Right lobe of liver (tissue), 6 donors: ENCODE measurements around the gene CTRB1. TPM values are rescaled to one million over a fixed set of nuclear protein-coding genes. Genes with fewer than 3 reads are reported as not detected.

ENCODE experiments used
- ATAC-seq, 4 donors: fragments of 200-7000 bp; cut with Tn5 transposase; one replicate each; pipeline ENCODE4 v1.9.1; 2020; ENCODE audit warnings: mild to moderate bottlenecking in 4 of 4, moderate library complexity in 4 of 4
- DNase-seq, 3 donors: peaks; one replicate each; pipeline ENCODE4 v3.0.0-alpha.2; 2020
- H3K27ac ChIP-seq, 3 donors: fragments of 200-600 bp; one replicate each; pipeline ENCODE4 v1.8.0; 2022
- H3K27me3 ChIP-seq, 2 donors: fragments of 200-600 bp; one replicate each; pipeline ENCODE4 v1.8.0; 2022
- H3K36me3 ChIP-seq, 4 donors: fragments of 200-600 bp; sonication (generic) in 1 of 4; one replicate each; pipeline versions ENCODE4 v1.5.1 to v1.8.0; 2017 to 2022; ENCODE audit warnings: control low read depth in 1 of 4
- H3K4me1 ChIP-seq, 4 donors: fragments of 200-600 bp; sonication (generic) in 1 of 4; one replicate each; pipeline versions ENCODE4 v1.5.1 to v1.8.0; 2017 to 2022; ENCODE audit warnings: control low read depth in 1 of 4
- H3K4me3 ChIP-seq, 3 donors: fragments of 200-600 bp; one replicate each; pipeline ENCODE4 v1.8.0; 2022
- H3K9me3 ChIP-seq, 4 donors: fragments of 200-600 bp; sonication (generic) in 1 of 4; one replicate each; pipeline versions ENCODE4 v1.5.1 to v1.8.0; 2017 to 2022; ENCODE audit warnings: control low read depth in 1 of 4
- POLR2A ChIP-seq: fragments of 450-650 bp; IDR thresholded peaks from one replicate; pipeline ENCODE4 v1.6.1; 2017; ENCODE audit warnings: antibody characterized with exemption, mild to moderate bottlenecking
- WGBS: methylation state at CpG from one replicate; pipeline ENCODE4 v1.1.6; 2018; ENCODE audit warnings: low coverage, low lambda C conversion rate; ENCODE audit not compliant: insufficient coverage; ENCODE audit errors: missing lambda C conversion rate; 5-methylcytosine and 5-hydroxymethylcytosine counted together
- intact Hi-C, 2 donors: fragments of 100-400 bp; cut with DNase I; formaldehyde crosslinking; loops; one replicate each; pipeline versions ENCODE4 v1.11.2 to v1.14.1; 2022
- total RNA-seq, 6 experiments: library from RNA; depleted of rRNA in 2 of 6; stranded (reverse); fragments of >200 nt in 2 of 6; fragmentation: NEBNext Ultra II Directional in 3 of 6; extraction: Animal tissue kit (Norgen Biotek cat#: 25700) in 3 of 6; gene quantifications; one replicate each; pipeline versions ENCODE4 v1.1.0 to v1.2.4, GENCODE V29; 2016 to 2023
- TF ChIP-seq, protein P1 (sequence below), 4 donors: fragments of 200-600 bp in 3 of 4; fragments of 450-650 bp in 1 of 4; IDR thresholded peaks; one replicate each; pipeline versions ENCODE4 v1.5.1 to v1.8.0; 2016 to 2022; ENCODE audit warnings: antibody characterized with exemption in 4 of 4, mild to moderate bottlenecking in 2 of 4
- donor health status: DM: no; HTN: yes; CAD: no.
- donor health status: DM: no; HTN: no; CAD: no.
- donor health status: DM: no; HTN: no; CAD: no.
- donor health status: DM: no; HTN: yes; CAD: no.
- donor health status: DM: no; HTN: yes; CAD: no.

CTRB1 gene
- total RNA-seq, 6 experiments from 2014 or later = not detected

- H3K36me3 ChIP-seq = no peaks in the 10 kb centered on the region
- no peaks in the 10 kb centered on the region for H3K27me3 ChIP-seq
- H3K4me1 ChIP-seq = no peaks in the 10 kb centered on the region
- intact Hi-C loops = no loop called here
- no peak overlapping the region for H3K27ac ChIP-seq
- ATAC-seq = no peak
- H3K4me3 ChIP-seq = no peak overlapping the region
- no peak for TF ChIP-seq POLR2A
- TF ChIP-seq, protein P1, sequence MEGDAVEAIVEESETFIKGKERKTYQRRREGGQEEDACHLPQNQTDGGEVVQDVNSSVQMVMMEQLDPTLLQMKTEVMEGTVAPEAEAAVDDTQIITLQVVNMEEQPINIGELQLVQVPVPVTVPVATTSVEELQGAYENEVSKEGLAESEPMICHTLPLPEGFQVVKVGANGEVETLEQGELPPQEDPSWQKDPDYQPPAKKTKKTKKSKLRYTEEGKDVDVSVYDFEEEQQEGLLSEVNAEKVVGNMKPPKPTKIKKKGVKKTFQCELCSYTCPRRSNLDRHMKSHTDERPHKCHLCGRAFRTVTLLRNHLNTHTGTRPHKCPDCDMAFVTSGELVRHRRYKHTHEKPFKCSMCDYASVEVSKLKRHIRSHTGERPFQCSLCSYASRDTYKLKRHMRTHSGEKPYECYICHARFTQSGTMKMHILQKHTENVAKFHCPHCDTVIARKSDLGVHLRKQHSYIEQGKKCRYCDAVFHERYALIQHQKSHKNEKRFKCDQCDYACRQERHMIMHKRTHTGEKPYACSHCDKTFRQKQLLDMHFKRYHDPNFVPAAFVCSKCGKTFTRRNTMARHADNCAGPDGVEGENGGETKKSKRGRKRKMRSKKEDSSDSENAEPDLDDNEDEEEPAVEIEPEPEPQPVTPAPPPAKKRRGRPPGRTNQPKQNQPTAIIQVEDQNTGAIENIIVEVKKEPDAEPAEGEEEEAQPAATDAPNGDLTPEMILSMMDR (IDR thresholded peaks at IDR 0.05) = no peak
- peaks cover 0 to 6% (median 0%) of the 10 kb centered on the region in 4 donors for H3K9me3 ChIP-seq
- no peak for DNase-seq
- WGBS = 93% methylated on average over 2 of the region's 2 CpGs
Observed at GRCh38 chr16:75176926-75177325, 41.9 kb upstream of the CTRB1 start.

- WGBS = 85% methylated on average over 6 of the region's 6 CpGs
- DNase-seq = no peak
- no peaks in the 10 kb centered on the region for H3K4me1 ChIP-seq
- H3K9me3 ChIP-seq = no peaks in the 10 kb centered on the region
- intact Hi-C loops = no loop called here
- no peaks in the 10 kb centered on the region for H3K36me3 ChIP-seq
- H3K27me3 ChIP-seq = no peaks in the 10 kb centered on the region
- no peak overlapping the region for H3K27ac ChIP-seq
- TF ChIP-seq, protein P1 (IDR thresholded peaks at IDR 0.05) = no peak
- no peak for TF ChIP-seq POLR2A
- H3K4me3 ChIP-seq = no peak overlapping the region
- no peak for ATAC-seq
Observed at GRCh38 chr16:75179208-75179607, 39.6 kb upstream of the CTRB1 start.

DNA sequence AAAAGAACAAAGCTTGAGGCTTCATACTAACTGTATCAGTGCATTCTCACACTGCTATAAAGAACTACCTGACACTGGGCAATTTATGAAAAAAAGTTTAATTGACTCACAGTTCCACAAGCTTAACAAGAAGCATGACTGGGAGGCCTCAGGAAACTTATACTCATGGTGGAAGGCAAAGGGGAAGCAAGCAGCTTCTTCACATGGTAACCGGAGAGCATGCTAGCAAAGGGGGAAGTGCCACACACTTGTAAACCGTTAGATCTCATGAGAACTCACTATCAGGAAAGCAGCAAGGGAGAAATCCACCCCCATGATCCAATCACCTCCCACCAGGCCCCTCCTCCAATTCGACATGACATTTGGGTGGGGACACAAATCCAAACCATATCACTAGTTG, 37.2 kb upstream of the CTRB1 start:
- Histone ChIP-seq H3K36me3 (no peaks in the 10 kb centered on the region), H3K27ac (no peak overlapping the region), H3K4me3 (no peak overlapping the region), H3K9me3 (no peaks in the 10 kb centered on the region), H3K4me1 (no peaks in the 10 kb centered on the region), H3K27me3 (no peaks in the 10 kb centered on the region)
- WGBS = 53% methylated on average over 2 of the region's 3 CpGs
- DNase-seq (no peak), ATAC-seq (no peak)
- TF ChIP-seq POLR2A = no peak
- TF ChIP-seq, protein P1 (IDR thresholded peaks at IDR 0.05) = no peak
- intact Hi-C loops = no loop called here

GRCh38 chr16:75188832-75189477, 29.8 kb upstream of the CTRB1 start:
- Histone ChIP-seq H3K4me1 (no peaks in the 10 kb centered on the region), H3K36me3 (no peaks in the 10 kb centered on the region), H3K27me3 (no peaks in the 10 kb centered on the region), H3K9me3 (no peaks in the 10 kb centered on the region), H3K27ac (no peak overlapping the region), H3K4me3 (no peak overlapping the region)
- no peak for DNase-seq
- ATAC-seq = no peak
- intact Hi-C loops = no loop called here
- 85% methylated on average over 8 of the region's 14 CpGs for WGBS
- TF ChIP-seq, protein P1 (IDR thresholded peaks at IDR 0.05) = no peak
- no peak for TF ChIP-seq POLR2A
